H1 (cell line): Measurements from ENCODE around the gene HRNR. TPM values are rescaled to one million over a fixed set of nuclear protein-coding genes. Genes with fewer than 3 reads are reported as not detected.

Experiments
- CTCF ChIA-PET: fragments of 300-600 bp; sonication (Branson Sonifier 250); formaldehyde crosslinking; loops from one replicate; lab custom pipeline; 2021; ENCODE audit not compliant: partially characterized antibody; lab: Charles Lee
- POLR2A ChIA-PET: fragments of 300-600 bp; sonication (Branson Sonifier 250); formaldehyde crosslinking; loops from one replicate; lab custom pipeline; 2021; ENCODE audit warnings: inconsistent platforms; ENCODE audit not compliant: partially characterized antibody; lab: Charles Lee
- DNase-seq, 2 experiments: peaks; one replicate each; pipeline versions ENCODE4 v3.0.0 to v3.0.0-alpha.2; 2010 to 2022; ENCODE audit warnings: low spot score in 2 of 2, low read depth in 1 of 2, mixed read lengths in 1 of 2
- FAIRE-seq: peaks from 2 replicates; lab custom pipeline; 2011; peaks lifted over from hg19 to GRCh38; lab: Jason Lieb, UNC
- H2AFZ ChIP-seq: 2 replicates; pipeline ENCODE4 v1.8.1; 2012; ENCODE audit warnings: low read length, inconsistent platforms
- H2AK5ac ChIP-seq: 2 replicates; pipeline ENCODE4 v1.6.1; 2013; ENCODE audit warnings: low read depth, low read length
- H2BK120ac ChIP-seq: replicated peaks from 2 replicates; pipeline ENCODE3; 2013; ENCODE audit warnings: low read depth, low read length, inconsistent platforms
- H2BK12ac ChIP-seq: 2 replicates; pipeline ENCODE4 v1.6.1; 2013; ENCODE audit warnings: low read depth, low read length
- H2BK15ac ChIP-seq: 2 replicates; pipeline ENCODE4 v1.6.1; 2013; ENCODE audit warnings: low read length
- H2BK20ac ChIP-seq: 2 replicates; pipeline ENCODE4 v1.6.1; 2013; ENCODE audit warnings: low read length
- H2BK5ac ChIP-seq: 2 replicates; pipeline ENCODE4 v1.6.1; 2013; ENCODE audit warnings: low read depth, low read length
- H3K14ac ChIP-seq: 2 replicates; pipeline ENCODE4 v1.6.1; 2013; ENCODE audit warnings: inconsistent platforms; ENCODE audit not compliant: insufficient read length
- H3K18ac ChIP-seq: 2 replicates; pipeline ENCODE4 v1.6.1; 2013; ENCODE audit warnings: low read length; ENCODE audit errors: extremely low read depth
- H3K23ac ChIP-seq: 2 replicates; pipeline ENCODE4 v1.6.1; 2013; ENCODE audit warnings: inconsistent platforms; ENCODE audit not compliant: insufficient read length
- H3K23me2 ChIP-seq: 2 replicates; pipeline ENCODE4 v1.6.1; 2013; ENCODE audit warnings: low read depth, low read length
- H3K27ac ChIP-seq: 2 replicates; pipeline ENCODE4 v1.6.1; 2011; ENCODE audit warnings: low read depth, low read length, inconsistent platforms
- H3K27me3 ChIP-seq, 4 experiments: replicated peaks in 1 of 4; 1 replicate in 1 of 4; 2 replicates in 3 of 4; pipeline versions ENCODE4 v1.6.1 to v1.8.1; 2011 to 2013; ENCODE audit warnings: low read length in 3 of 4, mild to moderate bottlenecking in 3 of 4, inconsistent platforms in 2 of 4, mixed read lengths in 2 of 4, moderate library complexity in 1 of 4; ENCODE audit not compliant: control insufficient read depth in 3 of 4, insufficient read depth in 3 of 4; ENCODE audit errors: extremely low read depth in 1 of 4
- H3K36me3 ChIP-seq, 4 experiments: 2 replicates each; pipeline versions ENCODE4 v1.6.1 to v1.8.1; 2011 to 2013; ENCODE audit warnings: mild to moderate bottlenecking in 4 of 4, low read length in 3 of 4, moderate library complexity in 2 of 4, control low read depth in 1 of 4, inconsistent platforms in 1 of 4; ENCODE audit not compliant: insufficient read depth in 4 of 4, control insufficient read depth in 2 of 4
- H3K4ac ChIP-seq: replicated peaks from 2 replicates; pipeline ENCODE3; 2013; ENCODE audit warnings: low read length, low read depth, mixed read lengths, inconsistent platforms; ENCODE audit not compliant: insufficient read length
- H3K4me1 ChIP-seq, 4 experiments: replicated peaks in 1 of 4; 1 replicate in 1 of 4; 2 replicates in 3 of 4; pipeline versions ENCODE4 v1.6.1 to v1.8.1; 2011 to 2013; ENCODE audit warnings: low read length in 3 of 4, inconsistent platforms in 2 of 4, mixed read lengths in 1 of 4; ENCODE audit not compliant: insufficient read depth in 4 of 4, control insufficient read depth in 3 of 4
- H3K4me2 ChIP-seq, 2 experiments: 2 replicates each; pipeline versions ENCODE4 v1.6.1 to v1.8.1; 2011 to 2013; ENCODE audit warnings: low read depth in 2 of 2, low read length in 2 of 2, control low read depth in 1 of 2, inconsistent platforms in 1 of 2, mild to moderate bottlenecking in 1 of 2; ENCODE audit not compliant: insufficient read depth in 1 of 2
- H3K4me3 ChIP-seq, 4 experiments: fragments of 200-600, 300-600 bp in 1 of 4; sonication (generic), shearing (Covaris generic), sonication (Bioruptor Twin) in 1 of 4; 2 replicates each; pipeline versions ENCODE4 v1.5.1 to v1.8.1; 2011 to 2016; ENCODE audit warnings: low read length in 4 of 4, low read depth in 3 of 4, control low read depth in 2 of 4, inconsistent platforms in 2 of 4, mild to moderate bottlenecking in 2 of 4, mixed read lengths in 1 of 4, moderate library complexity in 1 of 4; ENCODE audit not compliant: insufficient read depth in 2 of 4; ENCODE audit errors: extremely low read depth in 1 of 4
- H3K56ac ChIP-seq: replicated peaks from 2 replicates; pipeline ENCODE3; 2013; ENCODE audit warnings: low read depth, mild to moderate bottlenecking, mixed read lengths, low read length, inconsistent platforms; ENCODE audit not compliant: insufficient read length
- H3K79me1 ChIP-seq: 2 replicates; pipeline ENCODE4 v1.6.1; 2013; ENCODE audit warnings: low read depth, low read length, control low read depth
- H3K79me2 ChIP-seq, 2 experiments: 2 replicates each; pipeline versions ENCODE4 v1.6.1 to v1.8.1; 2012 to 2013; ENCODE audit warnings: low read length in 2 of 2, mild to moderate bottlenecking in 2 of 2, inconsistent platforms in 1 of 2; ENCODE audit not compliant: insufficient read depth in 2 of 2, control insufficient read depth in 1 of 2
- H3K9ac ChIP-seq, 4 experiments: replicated peaks in 1 of 4; 1 replicate in 1 of 4; 2 replicates in 3 of 4; pipeline versions ENCODE4 v1.6.1 to v1.8.1; 2011 to 2013; ENCODE audit warnings: low read depth in 3 of 4, low read length in 3 of 4, control low read depth in 2 of 4, mild to moderate bottlenecking in 2 of 4, moderate library complexity in 2 of 4, inconsistent platforms in 1 of 4; ENCODE audit errors: extremely low read depth in 1 of 4
- H3K9me3 ChIP-seq, 2 experiments: 2 replicates each; pipeline versions ENCODE4 v1.6.1 to v1.8.1; 2012 to 2013; ENCODE audit warnings: mild to moderate bottlenecking in 2 of 2, moderate library complexity in 2 of 2, control low read depth in 1 of 2, inconsistent platforms in 1 of 2, low read depth in 1 of 2, low read length in 1 of 2, mixed read lengths in 1 of 2; ENCODE audit not compliant: insufficient read depth in 2 of 2
- H4K20me1 ChIP-seq, 2 experiments: replicated peaks in 1 of 2; 2 replicates each; pipeline versions ENCODE3 to v1.8.1; 2011 to 2013; ENCODE audit warnings: inconsistent platforms in 2 of 2, low read length in 2 of 2, mild to moderate bottlenecking in 1 of 2; ENCODE audit not compliant: insufficient read depth in 2 of 2, control insufficient read depth in 1 of 2
- H4K5ac ChIP-seq: 2 replicates; pipeline ENCODE4 v1.6.1; 2013; ENCODE audit warnings: low read length, low read depth, mixed read lengths, inconsistent platforms; ENCODE audit not compliant: insufficient read length
- H4K8ac ChIP-seq: 2 replicates; pipeline ENCODE4 v1.8.0; 2013; ENCODE audit warnings: mild to moderate bottlenecking, moderate library complexity, low read length, inconsistent platforms; ENCODE audit not compliant: insufficient read depth; ENCODE audit errors: extremely low read depth
- H4K91ac ChIP-seq: replicated peaks from 2 replicates; pipeline ENCODE3; 2013; ENCODE audit warnings: low read length, mixed read lengths, inconsistent platforms; ENCODE audit not compliant: insufficient read length
- CEBPB ChIP-seq: IDR thresholded peaks from 2 replicates; pipeline ENCODE4 v1.6.1; 2012; ENCODE audit warnings: low read depth, low read length
- CHD2 ChIP-seq: IDR thresholded peaks from 2 replicates; pipeline ENCODE4 v1.6.1; 2012; ENCODE audit warnings: low read length, improper control_type of control experiment
- E2F6 ChIP-seq: IDR thresholded peaks from 2 replicates; pipeline ENCODE4 v1.6.1; 2012; ENCODE audit warnings: inconsistent platforms
- HDAC6 ChIP-seq: IDR thresholded peaks from one replicate; pipeline ENCODE4 v1.7.1; 2012; ENCODE audit warnings: low read depth, mild to moderate bottlenecking, inconsistent platforms, low read length, moderate library complexity
- NRF1 ChIP-seq: IDR thresholded peaks from 2 replicates; pipeline ENCODE4 v1.6.1; 2011; ENCODE audit warnings: mild to moderate bottlenecking, low read depth, low read length, improper control_type of control experiment
- RAD21 ChIP-seq, 2 experiments: IDR thresholded peaks in 1 of 2; conservative IDR thresholded peaks in 1 of 2; 2 replicates each; pipeline ENCODE4 v1.6.1; 2011; ENCODE audit warnings: low read depth in 2 of 2, low read length in 2 of 2, improper control_type of control experiment in 1 of 2, inconsistent platforms in 1 of 2, mild to moderate bottlenecking in 1 of 2, moderate library complexity in 1 of 2
- RBBP5 ChIP-seq: IDR thresholded peaks from 2 replicates; pipeline ENCODE4 v1.7.1; 2012; ENCODE audit warnings: low read depth, mild to moderate bottlenecking, inconsistent platforms, low read length, moderate library complexity, borderline replicate concordance
- SP1 ChIP-seq: IDR thresholded peaks from 2 replicates; pipeline ENCODE4 v1.6.1; 2011; ENCODE audit warnings: low read depth, low read length
- SP4 ChIP-seq: IDR thresholded peaks from 2 replicates; pipeline ENCODE4 v1.6.1; 2012; ENCODE audit warnings: low read length, inconsistent platforms
- WGBS, 2 experiments: shearing (Covaris generic) in 1 of 2; methylation state at CpG; one replicate each; pipeline versions ENCODE4 v1.1.6 to v1.1.7; 2013 to 2015; ENCODE audit warnings: low lambda C conversion rate in 2 of 2, mixed read lengths in 2 of 2, inconsistent platforms in 1 of 2, low coverage in 1 of 2, missing lambda C conversion rate in 1 of 2; ENCODE audit not compliant: insufficient replicate concordance in 2 of 2, insufficient coverage in 1 of 2, insufficient read length in 1 of 2; ENCODE audit errors: extremely low coverage in 1 of 2, missing lambda C conversion rate in 1 of 2; 5-methylcytosine and 5-hydroxymethylcytosine counted together
- polyA plus RNA-seq, 7 experiments: library from polyadenylated mRNA; depleted of rRNA in 3 of 7; stranded (reverse) in 5 of 7; unstranded in 2 of 7; fragments of >200 nt in 5 of 7; fragments of 200-250 nt in 2 of 7; gene quantifications; 1 replicate in 5 of 7; 2 replicates in 1 of 7; 4 replicates in 1 of 7; pipeline versions ENCODE4 v1.2.1 to v1.2.3, GENCODE V29; 2011 to 2013; ENCODE audit warnings: missing spikeins in 2 of 7, mixed read lengths in 2 of 7
- total RNA-seq: library from RNA; stranded (reverse); fragmentation: NEBNext Ultra II Directional; extraction: Animal tissue kit (Norgen Biotek cat#: 25700); gene quantifications from 2 replicates; pipeline ENCODE4 v1.2.1, GENCODE V29; 2021

The HRNR gene
- total and polyA plus RNA-seq, 2 of the 8 experiments (the other 6 are each of a cell fraction or from before 2014, with no cell fraction given) = not detected

- Histone ChIP-seq H3K9ac (no peak overlapping the region), H3K23me2 (no peaks in the 10 kb centered on the region), H4K5ac (no peak overlapping the region), H3K4me1 (no peaks in the 10 kb centered on the region), H2BK12ac (no peak overlapping the region), H3K23ac (no peak overlapping the region), H3K36me3 (no peaks in the 10 kb centered on the region), H3K14ac (no peak overlapping the region), H3K4me3 (no peak overlapping the region), H2BK20ac (no peak overlapping the region), H4K8ac (no peak overlapping the region), H3K27me3 (no peaks in the 10 kb centered on the region), H2AK5ac (no peak overlapping the region), H3K18ac (no peak overlapping the region), H2BK120ac (no peak overlapping the region), H4K20me1 (no peaks in the 10 kb centered on the region), H3K4ac (no peak overlapping the region), H3K4me2 (no peak overlapping the region), H2AFZ (no peak overlapping the region), H3K56ac (no peak overlapping the region), H3K79me2 (no peaks in the 10 kb centered on the region), H2BK15ac (no peak overlapping the region), H3K27ac (no peak overlapping the region), H2BK5ac (no peak overlapping the region), H3K9me3 (peaks cover 30 to 61% of the 10 kb centered on the region in 2 experiments), H4K91ac (no peak overlapping the region), H3K79me1 (no peaks in the 10 kb centered on the region)
- ChIA-PET POLR2A (no interaction called here), CTCF (interaction anchor here (0.8 to 1.4 kb wide), 2 partner anchors 9 to 10 kb away, joined by 3 to 6 read pairs; no protein-coding TSS in a partner anchor)
- no peak for FAIRE-seq
- DNase-seq = no peak
- WGBS, 2 experiments = 94% methylated on average over 1 of the region's 1 CpG; no CpG with 5 or more reads in 1 of the 2 experiments
- no peak for TF ChIP-seq CEBPB
- TF ChIP-seq RBBP5 = no peak
- no peak for TF ChIP-seq RAD21 (IDR thresholded peaks at IDR 0.05 in 1 of 2, conservative IDR thresholded peaks at IDR 0.05 in 1 of 2; ENCODE audit: low read depth in 2 of 2, low read length in 2 of 2)
- TF ChIP-seq HDAC6 = no peak
- no peak for TF ChIP-seq E2F6
- no peak for TF ChIP-seq SP4
- no peak for TF ChIP-seq CHD2
- no peak for TF ChIP-seq SP1
- no peak for TF ChIP-seq NRF1
These were observed 44.4 kb downstream of the HRNR start for GRCh38 chr1:152179566-152179965.
